GM19438 (cell line): ENCODE results near the gene BPIFA3.

Experiments
- ATAC-seq: cut with Tn5 transposase; IDR thresholded peaks from one replicate; pipeline ENCODE4 v1.9.1; 2021; ENCODE audit warnings: low read depth; ENCODE audit not compliant: unreplicated experiment

Gene BPIFA3

DNA sequence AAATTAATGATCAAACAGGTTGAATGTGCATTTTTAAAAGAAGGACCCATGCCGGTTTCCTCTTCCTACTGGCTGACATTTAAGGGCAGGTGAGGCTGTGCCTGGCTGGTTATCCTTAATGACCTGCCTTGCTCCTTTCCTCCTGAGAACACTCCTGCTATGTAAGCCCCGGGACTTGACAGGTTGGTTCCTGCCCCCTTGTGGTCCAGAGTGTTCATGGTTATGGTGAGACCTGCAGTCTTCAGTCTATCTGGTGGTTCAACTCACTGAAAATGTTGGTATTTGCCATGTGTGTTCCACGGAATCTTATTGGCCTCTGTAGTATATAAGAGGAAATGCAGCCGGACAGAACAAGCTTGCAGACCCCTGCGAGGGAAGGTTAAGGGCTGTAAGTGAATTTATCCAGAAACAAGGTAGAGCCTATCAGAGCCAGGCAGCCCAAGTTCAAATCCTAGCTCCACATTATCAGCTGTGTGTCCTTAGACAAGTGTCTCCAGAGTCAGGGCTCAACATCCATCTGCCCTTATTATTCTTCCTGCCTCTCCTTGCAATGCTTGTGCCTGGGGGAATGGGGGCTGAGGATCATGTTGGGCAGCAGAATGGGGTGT is 5.2 kb upstream of the BPIFA3 start:
- no peak for ATAC-seq

- ATAC-seq: no peak
Measured at GRCh38 chr20:33224399-33224798, 7.2 kb downstream of the BPIFA3 start.

GRCh38 chr20:33229843-33230242 is 12.7 kb downstream of the BPIFA3 start:
- no peak for ATAC-seq

DNA sequence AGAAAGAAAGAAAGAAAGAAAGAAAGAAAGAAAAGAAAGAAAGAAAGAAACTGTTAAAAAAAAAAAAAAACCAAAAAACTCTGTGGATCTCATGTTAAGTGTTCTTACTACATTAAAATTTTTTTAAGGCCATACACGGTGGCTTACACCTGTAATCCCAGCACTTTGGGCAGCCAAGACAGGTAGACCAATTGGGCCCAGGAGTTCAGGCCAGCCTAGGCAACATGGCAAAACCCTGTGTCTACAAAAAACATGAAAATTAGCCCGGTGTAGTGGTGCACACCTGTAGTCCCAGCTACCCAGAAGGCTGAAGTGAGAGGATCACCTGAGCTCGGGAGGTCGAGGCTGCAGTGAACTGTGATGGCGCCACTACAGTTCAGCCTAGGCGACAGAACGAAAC is 14.1 kb downstream of the BPIFA3 start:
- no peak for ATAC-seq

DNA sequence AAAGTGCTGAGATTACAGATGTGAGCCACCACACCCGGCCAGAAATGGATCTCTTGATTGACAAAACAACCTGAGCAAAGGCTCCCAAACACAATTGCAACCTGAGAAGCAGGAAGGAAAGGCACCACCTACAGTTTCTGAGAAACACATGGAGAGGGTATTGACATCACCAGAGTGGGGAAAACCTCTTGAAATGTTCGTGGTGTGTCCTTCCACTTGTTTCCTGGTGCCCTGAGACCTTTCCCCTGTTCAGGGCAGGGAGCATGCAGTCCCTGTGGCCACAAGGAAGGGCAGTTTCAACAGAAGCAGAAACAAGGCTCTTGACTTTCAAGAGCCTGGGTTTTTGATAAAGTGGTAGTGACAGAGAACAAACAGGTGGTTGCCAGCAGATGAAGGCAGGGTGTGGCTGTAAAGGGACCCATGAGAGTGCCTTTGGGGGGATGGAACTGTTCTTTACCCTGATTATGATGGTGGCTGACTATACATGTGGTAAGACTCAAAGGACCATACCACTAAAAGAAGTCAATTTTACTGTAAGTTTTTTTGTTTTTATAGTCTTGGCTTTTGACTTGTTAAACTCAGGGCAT is 15.4 kb downstream of the BPIFA3 start:
- no peak for ATAC-seq

DNA sequence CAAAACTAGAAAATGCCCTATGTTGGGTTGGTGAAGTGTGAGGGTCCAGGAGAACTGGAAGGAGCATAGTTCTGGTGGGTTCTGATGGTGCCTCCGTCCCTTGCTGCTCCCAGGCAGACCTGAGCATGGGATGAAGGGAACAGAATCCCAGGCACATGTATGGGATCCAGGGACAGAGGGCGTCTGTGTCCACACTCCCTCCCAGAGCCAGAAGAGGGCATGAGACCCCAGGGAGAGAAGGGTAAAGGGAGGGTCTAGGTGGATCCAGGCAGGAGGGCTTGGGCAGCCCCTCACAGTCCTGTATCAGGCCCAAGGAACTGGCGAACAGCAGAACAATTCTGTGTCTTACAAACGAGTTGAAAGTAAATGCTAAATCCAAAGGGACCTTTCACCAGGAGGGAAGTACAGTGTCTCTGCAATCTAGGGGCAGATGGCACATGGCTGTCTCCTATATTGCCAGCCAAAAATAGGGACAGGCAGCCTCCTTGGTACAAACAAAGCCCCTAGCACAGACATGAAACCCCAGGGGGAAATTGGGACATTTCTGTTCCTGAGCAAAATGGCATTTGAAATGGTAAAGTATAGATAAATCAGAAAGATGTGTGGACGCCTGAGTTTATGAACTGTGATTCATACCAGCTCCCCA is 16.1 kb downstream of the BPIFA3 start:
- no peak for ATAC-seq

GRCh38 chr20:33234050-33234449 is 16.9 kb downstream of the BPIFA3 start:
- ATAC-seq: no peak

DNA sequence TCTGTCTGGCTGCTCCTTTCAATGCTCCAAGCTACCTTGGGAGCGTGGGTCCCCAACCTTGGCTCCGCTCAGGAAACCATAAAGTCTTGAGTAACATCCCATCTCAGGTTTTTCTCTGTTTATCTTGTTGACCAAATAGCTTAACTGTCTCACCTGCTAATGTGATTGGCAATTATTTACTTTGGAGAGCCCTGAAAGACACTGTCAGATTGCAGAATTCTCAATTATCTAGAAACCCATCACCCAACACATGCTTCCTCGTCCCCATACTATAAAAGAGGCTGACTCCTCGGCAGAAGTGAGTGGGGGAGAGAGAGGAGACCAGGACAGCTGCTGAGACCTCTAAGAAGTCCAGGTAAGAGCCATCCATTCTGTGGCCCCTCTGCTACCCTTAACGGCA is 18.5 kb downstream of the BPIFA3 start, which contains the start of gene BPIFA1:
Gene BPIFA1 (plus strand): TSS at position 301 of the 400 bp plus-strand sequence. CDS start 1,716 bp downstream, outside the sequence.
- ATAC-seq: no peak

DNA sequence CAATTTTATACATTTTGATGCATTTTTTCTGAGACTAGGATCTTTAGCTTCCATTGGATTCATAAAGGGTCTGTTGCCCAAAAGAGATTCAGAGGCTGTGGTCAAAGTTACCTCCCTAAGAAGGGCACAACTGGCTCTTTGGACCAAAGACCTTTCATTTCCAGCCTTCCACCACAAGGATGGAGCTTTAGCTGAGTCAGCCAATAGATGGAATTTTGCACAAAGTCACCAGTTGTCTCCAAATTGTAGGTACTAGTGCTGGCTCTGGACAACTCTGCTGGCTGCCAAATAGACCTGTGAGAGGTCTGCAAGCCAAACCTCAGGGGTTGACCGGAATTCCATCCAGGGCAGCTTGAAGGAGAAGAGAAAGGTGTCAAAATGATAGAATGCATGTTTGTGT is 19.2 kb downstream of the BPIFA3 start:
- no peak for ATAC-seq

GRCh38 chr20:33237989-33238388 is 20.8 kb downstream of the BPIFA3 start:
- no peak for ATAC-seq

DNA sequence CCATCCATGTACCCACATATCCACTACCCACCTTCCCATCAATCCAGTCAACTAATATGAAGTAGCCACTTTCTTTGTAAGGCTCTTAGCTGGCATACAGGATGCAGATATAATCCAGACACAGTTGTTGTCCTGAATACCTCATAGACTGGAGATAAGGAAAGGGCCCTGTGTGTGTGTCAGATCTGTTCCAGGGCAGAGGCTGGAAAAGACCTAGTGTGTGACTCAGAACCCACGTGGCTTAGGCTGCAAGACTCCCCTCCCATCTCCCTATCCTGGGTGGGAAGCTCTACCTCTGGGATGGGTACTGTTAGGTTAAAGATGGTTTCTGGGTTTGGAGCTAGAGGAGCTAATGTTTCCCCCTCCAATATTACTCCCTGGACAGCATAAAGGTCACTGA is 22.3 kb downstream of the BPIFA3 start:
- ATAC-seq: no peak

DNA sequence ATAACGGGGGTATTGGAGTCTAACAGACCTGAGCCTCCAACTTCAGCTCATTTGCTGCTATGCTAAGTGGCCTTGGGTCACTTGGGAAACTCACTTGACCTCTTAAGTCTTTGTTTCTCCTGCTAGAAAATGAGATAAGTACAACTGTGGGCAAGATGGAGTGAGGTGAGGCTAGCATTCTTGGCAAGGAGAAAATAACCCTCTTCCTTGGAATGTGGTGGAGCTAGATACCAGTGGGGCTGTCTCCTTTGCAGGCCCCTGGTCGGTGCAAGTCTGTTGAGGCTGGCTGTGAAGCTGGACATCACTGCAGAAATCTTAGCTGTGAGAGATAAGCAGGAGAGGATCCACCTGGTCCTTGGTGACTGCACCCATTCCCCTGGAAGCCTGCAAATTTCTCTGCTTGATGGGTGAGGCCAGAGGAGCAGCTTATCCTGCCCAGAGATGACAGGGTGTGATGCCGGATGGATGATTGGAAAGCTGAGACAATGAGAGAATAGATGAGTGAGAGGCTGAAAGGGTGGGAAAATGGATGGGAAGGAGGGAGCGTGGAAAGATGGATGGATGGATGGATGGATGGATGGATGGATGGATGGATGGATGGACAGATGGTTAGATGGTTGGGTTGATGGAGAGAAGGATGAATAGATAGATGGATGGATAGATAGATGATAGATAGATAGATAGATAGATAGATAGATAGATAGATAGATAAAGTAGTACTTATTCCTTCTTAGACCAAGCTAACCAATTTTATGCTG is 23.0 kb downstream of the BPIFA3 start:
- ATAC-seq: no peak

DNA sequence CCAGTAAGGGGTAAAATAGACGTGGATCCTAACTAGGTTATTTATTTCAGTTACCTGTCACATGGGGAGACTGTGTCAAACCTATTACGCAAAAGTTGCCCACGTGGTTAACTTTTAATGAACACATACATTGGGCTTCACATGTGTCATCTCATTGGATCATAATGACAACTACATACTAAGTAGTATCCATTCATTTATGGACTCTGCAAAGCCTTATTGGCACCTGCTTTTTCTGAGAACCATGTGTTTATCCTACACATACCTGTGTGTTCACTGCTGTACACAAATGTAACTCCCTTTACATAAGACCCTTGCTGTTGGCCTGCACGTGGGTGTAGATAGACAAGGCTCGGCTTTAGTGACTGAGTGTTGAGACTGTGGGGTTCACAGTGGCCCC is 23.8 kb downstream of the BPIFA3 start:
- no peak for ATAC-seq

DNA sequence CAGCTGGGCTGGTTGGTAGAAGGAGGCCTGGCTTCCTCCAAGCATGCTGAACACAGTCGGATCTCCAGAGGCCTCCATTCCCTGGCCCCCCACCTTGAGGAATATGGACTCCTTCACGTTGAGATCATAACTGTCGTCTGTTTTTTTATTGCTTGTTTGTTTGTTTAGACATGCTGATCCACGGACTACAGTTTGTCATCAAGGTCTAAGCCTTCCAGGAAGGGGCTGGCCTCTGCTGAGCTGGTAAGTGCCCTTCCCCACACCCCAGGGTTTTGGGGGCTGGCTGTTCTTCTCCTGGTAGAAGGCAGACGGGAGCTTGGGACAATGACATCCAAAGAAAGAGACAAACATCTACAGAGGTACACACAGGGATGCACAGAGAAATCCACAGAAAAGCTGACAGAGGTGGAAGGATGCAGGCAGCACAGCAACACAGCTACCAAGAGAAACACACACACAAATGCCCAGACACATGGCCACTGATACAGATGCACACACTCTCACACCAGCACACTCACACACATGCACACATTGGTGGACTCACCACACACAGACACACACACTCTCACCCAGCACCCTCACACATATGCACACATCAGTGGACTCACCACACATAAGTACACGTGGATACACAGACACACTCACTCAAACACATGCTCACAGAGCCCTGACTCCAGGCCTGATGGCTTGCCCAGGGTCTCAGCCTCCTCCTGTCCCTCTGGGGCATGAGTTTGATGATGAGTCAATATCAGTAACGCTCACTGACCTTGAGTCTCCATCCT is 25.4 kb downstream of the BPIFA3 start:
- no peak for ATAC-seq

GRCh38 chr20:33246077-33246476 is 28.9 kb downstream of the BPIFA3 start:
- no peak for ATAC-seq

GRCh38 chr20:33249456-33249855 is 32.3 kb downstream of the BPIFA3 start:
- ATAC-seq: no peak

- ATAC-seq: no peak
Measured at GRCh38 chr20:33250666-33251065, 33.5 kb downstream of the BPIFA3 start.

- no peak for ATAC-seq
Measured at GRCh38 chr20:33251496-33251895, 34.3 kb downstream of the BPIFA3 start.

- no peak for ATAC-seq
Measured at GRCh38 chr20:33252460-33252859, 35.3 kb downstream of the BPIFA3 start.

DNA sequence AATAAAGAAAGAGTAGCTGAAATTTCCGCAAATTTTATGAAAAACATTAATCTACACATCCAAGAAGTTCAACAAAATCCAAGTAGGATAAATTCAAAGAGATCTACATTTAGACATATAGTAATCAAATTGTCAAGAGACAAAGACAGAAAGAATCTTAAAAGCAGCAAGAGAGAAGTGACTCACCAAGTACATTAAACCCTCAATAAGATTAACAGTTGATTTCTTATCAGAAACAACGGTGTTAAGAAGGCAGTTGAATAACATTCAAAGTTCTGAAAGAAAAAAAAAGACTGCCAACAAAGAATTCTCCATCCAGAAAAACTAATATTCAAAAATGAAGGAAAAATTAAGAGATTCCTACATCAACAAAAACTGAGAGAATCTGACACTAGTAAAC is 37.9 kb downstream of the BPIFA3 start:
- ATAC-seq: no peak

GRCh38 chr20:33257237-33257636 is 40.1 kb downstream of the BPIFA3 start:
- ATAC-seq: no peak
